ENCODE data around the gene NMBR. TPM values are rescaled to one million over a fixed set of nuclear protein-coding genes. Genes with fewer than 3 reads are reported as not detected.

NMBR gene
- total and polyA plus RNA-seq, 2 of the 8 experiments (the other 6 are each of a cell fraction or from before 2014, with no cell fraction given), result 0.08 TPM; not detected in 1

DNA sequence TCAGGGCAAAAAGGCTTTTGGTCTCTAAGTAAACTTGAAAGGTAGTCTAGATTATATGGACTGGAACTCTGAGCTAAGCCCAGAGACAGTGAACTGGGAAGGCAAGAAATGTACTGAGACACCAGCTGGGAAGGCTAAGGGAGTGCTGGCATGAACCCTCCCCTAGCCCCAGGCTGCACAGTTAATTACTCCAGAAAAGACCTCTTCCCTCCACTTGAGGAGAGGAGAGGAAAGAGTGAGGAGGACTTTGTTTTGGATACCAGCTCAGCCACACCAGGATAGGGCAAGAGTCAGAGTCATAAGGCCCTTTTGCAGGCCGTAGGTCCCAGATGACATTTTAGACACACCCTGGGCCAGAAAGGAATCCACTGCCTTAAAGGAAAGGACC is 98.3 kb downstream of the NMBR start (continued):
- TF ChIP-seq, protein P1, sequence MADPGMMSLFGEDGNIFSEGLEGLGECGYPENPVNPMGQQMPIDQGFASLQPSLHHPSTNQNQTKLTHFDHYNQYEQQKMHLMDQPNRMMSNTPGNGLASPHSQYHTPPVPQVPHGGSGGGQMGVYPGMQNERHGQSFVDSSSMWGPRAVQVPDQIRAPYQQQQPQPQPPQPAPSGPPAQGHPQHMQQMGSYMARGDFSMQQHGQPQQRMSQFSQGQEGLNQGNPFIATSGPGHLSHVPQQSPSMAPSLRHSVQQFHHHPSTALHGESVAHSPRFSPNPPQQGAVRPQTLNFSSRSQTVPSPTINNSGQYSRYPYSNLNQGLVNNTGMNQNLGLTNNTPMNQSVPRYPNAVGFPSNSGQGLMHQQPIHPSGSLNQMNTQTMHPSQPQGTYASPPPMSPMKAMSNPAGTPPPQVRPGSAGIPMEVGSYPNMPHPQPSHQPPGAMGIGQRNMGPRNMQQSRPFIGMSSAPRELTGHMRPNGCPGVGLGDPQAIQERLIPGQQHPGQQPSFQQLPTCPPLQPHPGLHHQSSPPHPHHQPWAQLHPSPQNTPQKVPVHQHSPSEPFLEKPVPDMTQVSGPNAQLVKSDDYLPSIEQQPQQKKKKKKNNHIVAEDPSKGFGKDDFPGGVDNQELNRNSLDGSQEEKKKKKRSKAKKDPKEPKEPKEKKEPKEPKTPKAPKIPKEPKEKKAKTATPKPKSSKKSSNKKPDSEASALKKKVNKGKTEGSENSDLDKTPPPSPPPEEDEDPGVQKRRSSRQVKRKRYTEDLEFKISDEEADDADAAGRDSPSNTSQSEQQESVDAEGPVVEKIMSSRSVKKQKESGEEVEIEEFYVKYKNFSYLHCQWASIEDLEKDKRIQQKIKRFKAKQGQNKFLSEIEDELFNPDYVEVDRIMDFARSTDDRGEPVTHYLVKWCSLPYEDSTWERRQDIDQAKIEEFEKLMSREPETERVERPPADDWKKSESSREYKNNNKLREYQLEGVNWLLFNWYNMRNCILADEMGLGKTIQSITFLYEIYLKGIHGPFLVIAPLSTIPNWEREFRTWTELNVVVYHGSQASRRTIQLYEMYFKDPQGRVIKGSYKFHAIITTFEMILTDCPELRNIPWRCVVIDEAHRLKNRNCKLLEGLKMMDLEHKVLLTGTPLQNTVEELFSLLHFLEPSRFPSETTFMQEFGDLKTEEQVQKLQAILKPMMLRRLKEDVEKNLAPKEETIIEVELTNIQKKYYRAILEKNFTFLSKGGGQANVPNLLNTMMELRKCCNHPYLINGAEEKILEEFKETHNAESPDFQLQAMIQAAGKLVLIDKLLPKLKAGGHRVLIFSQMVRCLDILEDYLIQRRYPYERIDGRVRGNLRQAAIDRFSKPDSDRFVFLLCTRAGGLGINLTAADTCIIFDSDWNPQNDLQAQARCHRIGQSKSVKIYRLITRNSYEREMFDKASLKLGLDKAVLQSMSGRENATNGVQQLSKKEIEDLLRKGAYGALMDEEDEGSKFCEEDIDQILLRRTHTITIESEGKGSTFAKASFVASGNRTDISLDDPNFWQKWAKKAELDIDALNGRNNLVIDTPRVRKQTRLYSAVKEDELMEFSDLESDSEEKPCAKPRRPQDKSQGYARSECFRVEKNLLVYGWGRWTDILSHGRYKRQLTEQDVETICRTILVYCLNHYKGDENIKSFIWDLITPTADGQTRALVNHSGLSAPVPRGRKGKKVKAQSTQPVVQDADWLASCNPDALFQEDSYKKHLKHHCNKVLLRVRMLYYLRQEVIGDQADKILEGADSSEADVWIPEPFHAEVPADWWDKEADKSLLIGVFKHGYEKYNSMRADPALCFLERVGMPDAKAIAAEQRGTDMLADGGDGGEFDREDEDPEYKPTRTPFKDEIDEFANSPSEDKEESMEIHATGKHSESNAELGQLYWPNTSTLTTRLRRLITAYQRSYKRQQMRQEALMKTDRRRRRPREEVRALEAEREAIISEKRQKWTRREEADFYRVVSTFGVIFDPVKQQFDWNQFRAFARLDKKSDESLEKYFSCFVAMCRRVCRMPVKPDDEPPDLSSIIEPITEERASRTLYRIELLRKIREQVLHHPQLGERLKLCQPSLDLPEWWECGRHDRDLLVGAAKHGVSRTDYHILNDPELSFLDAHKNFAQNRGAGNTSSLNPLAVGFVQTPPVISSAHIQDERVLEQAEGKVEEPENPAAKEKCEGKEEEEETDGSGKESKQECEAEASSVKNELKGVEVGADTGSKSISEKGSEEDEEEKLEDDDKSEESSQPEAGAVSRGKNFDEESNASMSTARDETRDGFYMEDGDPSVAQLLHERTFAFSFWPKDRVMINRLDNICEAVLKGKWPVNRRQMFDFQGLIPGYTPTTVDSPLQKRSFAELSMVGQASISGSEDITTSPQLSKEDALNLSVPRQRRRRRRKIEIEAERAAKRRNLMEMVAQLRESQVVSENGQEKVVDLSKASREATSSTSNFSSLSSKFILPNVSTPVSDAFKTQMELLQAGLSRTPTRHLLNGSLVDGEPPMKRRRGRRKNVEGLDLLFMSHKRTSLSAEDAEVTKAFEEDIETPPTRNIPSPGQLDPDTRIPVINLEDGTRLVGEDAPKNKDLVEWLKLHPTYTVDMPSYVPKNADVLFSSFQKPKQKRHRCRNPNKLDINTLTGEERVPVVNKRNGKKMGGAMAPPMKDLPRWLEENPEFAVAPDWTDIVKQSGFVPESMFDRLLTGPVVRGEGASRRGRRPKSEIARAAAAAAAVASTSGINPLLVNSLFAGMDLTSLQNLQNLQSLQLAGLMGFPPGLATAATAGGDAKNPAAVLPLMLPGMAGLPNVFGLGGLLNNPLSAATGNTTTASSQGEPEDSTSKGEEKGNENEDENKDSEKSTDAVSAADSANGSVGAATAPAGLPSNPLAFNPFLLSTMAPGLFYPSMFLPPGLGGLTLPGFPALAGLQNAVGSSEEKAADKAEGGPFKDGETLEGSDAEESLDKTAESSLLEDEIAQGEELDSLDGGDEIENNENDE (IDR thresholded peaks at IDR 0.05; ENCODE audit: insufficient replicate concordance, low read length), result no peak
- no peak for TF ChIP-seq TEAD4 (IDR thresholded peaks at IDR 0.05; ENCODE audit: low read depth, low read length)
- no peak for TF ChIP-seq CTBP2 (IDR thresholded peaks at IDR 0.05; ENCODE audit: borderline replicate concordance, insufficient read depth, insufficient read length, low read length)
- no peak for TF ChIP-seq SUZ12 (IDR thresholded peaks at IDR 0.05; ENCODE audit: low read length)
- TF ChIP-seq, protein P2, sequence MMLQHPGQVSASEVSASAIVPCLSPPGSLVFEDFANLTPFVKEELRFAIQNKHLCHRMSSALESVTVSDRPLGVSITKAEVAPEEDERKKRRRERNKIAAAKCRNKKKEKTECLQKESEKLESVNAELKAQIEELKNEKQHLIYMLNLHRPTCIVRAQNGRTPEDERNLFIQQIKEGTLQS (IDR thresholded peaks at IDR 0.05; ENCODE audit: insufficient read depth, low read depth, low read length), result no peak
- no peak for TF ChIP-seq GABPA (IDR thresholded peaks at IDR 0.05; ENCODE audit: borderline replicate concordance, insufficient read depth, low read length)
- no peak for TF ChIP-seq RXRA (IDR thresholded peaks at IDR 0.05; ENCODE audit: insufficient read depth, low read depth, low read length)
- TF ChIP-seq SAP30 (IDR thresholded peaks at IDR 0.05; ENCODE audit: insufficient read depth, insufficient replicate concordance, low read length), result no peak
- no peak for TF ChIP-seq EZH2 (IDR thresholded peaks at IDR 0.05; ENCODE audit: low read depth, low read length, severe bottlenecking)
- TF ChIP-seq RAD21 (IDR thresholded peaks at IDR 0.05 in 1 of 2, conservative IDR thresholded peaks at IDR 0.05 in 1 of 2; ENCODE audit: low read depth in 2 of 2, low read length in 2 of 2), result no peak

All from H1 (cell line).